Mammary epithelial cell (primary cell): ENCODE measurements around the gene OSTM1.

ENCODE experiments used
- CTCF ChIP-seq, 2 donors: IDR thresholded peaks in 1 of 2; conservative IDR thresholded peaks in 1 of 2; 2 replicates each; pipeline ENCODE4 v1.5.1; 2011 to 2012; ENCODE audit warnings: inconsistent platforms in 2 of 2, low read length in 2 of 2, mild to moderate bottlenecking in 2 of 2, control low read depth in 1 of 2, low read depth in 1 of 2; ENCODE audit not compliant: insufficient read depth in 1 of 2; ENCODE audit errors: extremely low read depth in 1 of 2
- EZH2 ChIP-seq: IDR thresholded peaks from 2 replicates; pipeline ENCODE4 v1.6.1; 2012; ENCODE audit warnings: low read length, inconsistent platforms, borderline replicate concordance

- TF ChIP-seq CTCF (conservative IDR thresholded peaks at IDR 0.05 in 1 of 2, IDR thresholded peaks at IDR 0.05 in 1 of 2; ENCODE audit: extremely low read depth in 1 of 2, insufficient read depth in 1 of 2, low read depth in 1 of 2, low read length in 2 of 2) (no peak), EZH2 (no peak)
These were observed 82.6 kb downstream of the OSTM1 start for GRCh38 chr6:107991772-107992550.
